ENCODE measurements around the gene SAAL1. TPM values are rescaled to one million over a fixed set of nuclear protein-coding genes. Genes with fewer than 3 reads are reported as not detected.

SAAL1 gene
- total RNA-seq, 2 experiments from 2014 or later: 21.0 to 21.7 TPM

Other genes with a start within 250 kb of the SAAL1 start
- 10 to 100 TPM; 33.9 to 34.2 TPM for gene SERGEF, start 93.0 kb downstream of the SAAL1 start, total RNA-seq
- under 1 TPM; 0.15 to 0.18 TPM for gene TPH1, start 59.8 kb downstream of the SAAL1 start, total RNA-seq
- gene MRGPRX3, start 26.5 kb upstream of the SAAL1 start, total RNA-seq: not detected
- gene MRGPRX4, start 66.8 kb upstream of the SAAL1 start, total RNA-seq: not detected
- gene SAA4, start 130.7 kb upstream of the SAAL1 start, total RNA-seq: not detected
- gene SAA2, start 142.6 kb upstream of the SAAL1 start, total RNA-seq: under 1 TPM in 1 of 2 experiments, not detected in 1; 0.28 TPM
- gene SAA1, start 160.2 kb upstream of the SAAL1 start, total RNA-seq: not detected
- 10 to 100 TPM; 20.3 to 22.6 TPM for gene HPS5, start 216.1 kb upstream of the SAAL1 start, total RNA-seq
- 10 to 100 TPM; 47.0 to 48.2 TPM for gene GTF2H1, start 216.5 kb upstream of the SAAL1 start, total RNA-seq

All from activated CD4-positive, alpha-beta memory T cell treated with anti-CD3 and anti-CD28 coated beads, Interleukin-2, amount 10 ng/mL, durations not matched to agents 7 days and 5 days (primary cell).